GM10248 (cell line): ENCODE measurements around the gene CUX1.
"Not testable (repeated sequence)": the region's sequence is repeated elsewhere in the genome, so short reads cannot be mapped to it uniquely, and the experiment has no call there.

Source experiments
- CTCF ChIA-PET: fragments of 300-600 bp; sonication (Branson Sonifier 250); formaldehyde crosslinking; extraction: SDS; loops from one replicate; lab custom pipeline; 2021; ENCODE audit warnings: antibody characterized with exemption; lab: Yijun Ruan, JAX
- POLR2A ChIA-PET: fragments of 350-650 bp; sonication (Branson Sonifier 250); formaldehyde crosslinking; extraction: SDS; loops from one replicate; lab custom pipeline; 2020; ENCODE audit warnings: antibody characterized with exemption; lab: Yijun Ruan, JAX
- DNase-seq: peaks from one replicate; pipeline ENCODE4 v3.0.0; 2012; ENCODE audit errors: extremely low spot score
- TF ChIP-seq, protein P1 (sequence below): IDR thresholded peaks from 2 replicates; pipeline ENCODE4 v1.5.1; 2012; ENCODE audit warnings: mild to moderate bottlenecking, low read depth; ENCODE audit errors: extremely low read depth, missing control alignments, control extremely low read depth

Gene CUX1

GRCh38 chr7:102042016-102042656 lies 224.7 kb downstream of the CUX1 start:
- ChIA-PET POLR2A (no interaction called here), CTCF (interaction anchor here (1.5 kb wide), 1 partner anchor 38 kb away, joined by 3 read pairs; no protein-coding TSS in a partner anchor)
- TF ChIP-seq, protein P1, sequence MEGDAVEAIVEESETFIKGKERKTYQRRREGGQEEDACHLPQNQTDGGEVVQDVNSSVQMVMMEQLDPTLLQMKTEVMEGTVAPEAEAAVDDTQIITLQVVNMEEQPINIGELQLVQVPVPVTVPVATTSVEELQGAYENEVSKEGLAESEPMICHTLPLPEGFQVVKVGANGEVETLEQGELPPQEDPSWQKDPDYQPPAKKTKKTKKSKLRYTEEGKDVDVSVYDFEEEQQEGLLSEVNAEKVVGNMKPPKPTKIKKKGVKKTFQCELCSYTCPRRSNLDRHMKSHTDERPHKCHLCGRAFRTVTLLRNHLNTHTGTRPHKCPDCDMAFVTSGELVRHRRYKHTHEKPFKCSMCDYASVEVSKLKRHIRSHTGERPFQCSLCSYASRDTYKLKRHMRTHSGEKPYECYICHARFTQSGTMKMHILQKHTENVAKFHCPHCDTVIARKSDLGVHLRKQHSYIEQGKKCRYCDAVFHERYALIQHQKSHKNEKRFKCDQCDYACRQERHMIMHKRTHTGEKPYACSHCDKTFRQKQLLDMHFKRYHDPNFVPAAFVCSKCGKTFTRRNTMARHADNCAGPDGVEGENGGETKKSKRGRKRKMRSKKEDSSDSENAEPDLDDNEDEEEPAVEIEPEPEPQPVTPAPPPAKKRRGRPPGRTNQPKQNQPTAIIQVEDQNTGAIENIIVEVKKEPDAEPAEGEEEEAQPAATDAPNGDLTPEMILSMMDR, result no peak
- DNase-seq, result no peak

GRCh38 chr7:102042796-102043195 lies 225.4 kb downstream of the CUX1 start:
- CTCF ChIA-PET, result interaction anchor here (1.5 kb wide), 1 partner anchor 39 kb away, joined by 3 read pairs; no protein-coding TSS in a partner anchor
- POLR2A ChIA-PET, DNase-seq: not testable (repeated sequence)

DNA sequence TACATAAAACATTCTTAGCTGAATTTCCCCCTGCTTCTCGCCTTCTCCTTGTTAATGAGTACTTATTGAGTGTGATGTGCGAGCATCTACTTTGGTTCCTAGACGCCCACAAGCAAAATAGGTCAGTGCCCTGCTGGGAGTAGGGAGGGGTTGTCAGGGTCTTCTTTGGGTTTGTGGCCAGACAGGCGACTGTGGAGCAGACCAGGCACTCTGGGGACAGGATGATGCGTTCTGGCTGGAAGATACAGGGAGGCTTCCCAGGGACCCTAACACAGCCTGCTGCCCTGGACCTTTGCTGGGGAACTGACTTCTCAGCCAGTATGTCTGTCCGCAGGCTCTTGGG lies 227.2 kb downstream of the CUX1 start:
- TF ChIP-seq, protein P1, result no peak
- DNase-seq, result no peak
- ChIA-PET CTCF (no interaction called here), POLR2A (no interaction called here)

DNA sequence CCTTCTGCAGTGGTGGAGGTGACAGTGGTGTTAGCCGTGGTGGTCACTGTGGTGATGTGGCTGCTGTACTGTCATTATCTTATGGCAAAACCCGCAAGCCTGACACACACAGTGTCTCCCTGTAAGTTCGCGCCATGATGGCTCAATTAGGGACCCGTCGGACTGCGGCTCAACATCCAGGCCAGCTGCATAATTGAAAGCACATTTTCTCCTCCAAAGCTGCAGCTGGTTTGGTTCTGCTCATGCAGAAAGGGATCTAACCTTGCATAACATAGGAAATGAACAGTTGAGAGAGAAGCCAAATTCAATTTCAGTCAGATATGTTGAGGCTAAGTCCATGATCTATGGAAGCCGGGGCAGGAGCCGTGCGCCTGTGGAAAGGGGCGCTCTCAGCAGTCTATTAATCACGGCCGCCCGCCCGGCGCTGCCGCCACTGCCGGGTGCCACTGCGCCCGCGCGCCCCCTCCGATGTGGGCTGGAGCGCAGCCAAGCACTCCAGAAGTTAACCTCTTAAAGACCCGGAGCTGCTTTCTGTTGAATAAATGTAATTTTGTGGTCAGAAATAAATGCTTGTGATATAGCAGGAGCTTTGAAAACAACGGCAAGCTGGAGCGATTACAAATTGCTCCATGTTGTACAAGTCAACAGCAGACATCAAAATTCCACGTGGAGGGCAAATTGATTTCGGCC lies 227.7 kb downstream of the CUX1 start:
- DNase-seq, result no peak
- TF ChIP-seq, protein P1, result no peak
- POLR2A ChIA-PET, result no interaction called here
- CTCF ChIA-PET, result interaction anchor here (1.4 to 1.9 kb wide), 3 partner anchors 10 to 21 kb away, joined by 4 to 6 read pairs (median 4); no protein-coding TSS in a partner anchor

GRCh38 chr7:102045681-102046372 lies 228.4 kb downstream of the CUX1 start:
- CTCF ChIA-PET, result interaction anchor here (0.6 to 1.9 kb wide), 5 partner anchors 10 to 145 kb away, joined by 3 to 6 read pairs (median 4); no protein-coding TSS in a partner anchor
- TF ChIP-seq, protein P1, result no peak
- POLR2A ChIA-PET, result interaction anchor here (0.6 kb wide), 1 partner anchor 10 kb away, joined by 5 read pairs; no protein-coding TSS in a partner anchor
- DNase-seq, result no peak

DNA sequence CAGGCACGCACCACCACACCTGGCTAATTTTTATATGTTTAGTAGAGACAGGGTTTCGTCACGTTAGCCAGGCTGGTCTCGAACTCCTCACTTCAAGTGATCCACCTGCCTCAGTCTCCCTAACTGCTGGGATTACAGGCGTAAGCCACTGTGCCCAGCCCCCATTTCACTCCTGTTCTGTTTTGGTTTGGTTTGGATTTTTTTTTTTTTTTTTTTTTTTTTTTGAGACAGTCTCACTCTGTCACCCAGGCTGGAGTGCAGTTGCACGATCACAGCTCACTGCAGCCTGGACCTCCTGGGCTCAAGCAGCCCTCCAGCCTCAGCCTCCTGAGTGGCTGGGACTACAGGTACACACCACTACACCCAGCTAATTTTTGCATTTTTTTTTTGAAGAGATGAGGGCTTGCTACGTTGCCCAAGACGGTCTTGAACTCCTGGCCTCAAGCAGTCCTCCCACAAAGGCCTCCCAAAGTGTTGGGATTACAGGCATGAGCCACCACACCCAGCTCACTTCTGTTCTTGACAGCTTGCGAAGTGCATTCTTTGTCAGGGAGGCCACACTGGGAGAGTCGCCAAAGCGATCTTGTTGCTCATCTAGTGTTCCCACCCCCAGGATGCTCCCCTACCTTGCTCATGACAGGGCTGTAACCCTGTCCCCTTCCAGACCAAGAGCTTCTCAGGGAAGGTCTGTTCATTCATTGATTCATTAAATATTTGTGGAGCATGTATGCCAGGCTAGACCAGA lies 229.1 kb downstream of the CUX1 start:
- ChIA-PET CTCF (interaction anchor here (0.6 to 1.9 kb wide), 6 partner anchors 9 to 146 kb away, joined by 3 to 6 read pairs (median 4); no protein-coding TSS in a partner anchor), POLR2A (interaction anchor here (0.6 kb wide), 1 partner anchor 11 kb away, joined by 5 read pairs; no protein-coding TSS in a partner anchor)
- no peak for DNase-seq
- TF ChIP-seq, protein P1, result no peak
